Skin epidermis (tissue), 12 donors: Measurements from ENCODE around the gene B4GALNT3.

Experiments
- H3K27ac ChIP-seq, 21 experiments: fragments of 200-600 bp; sonication (generic) in 11 of 21; one replicate each; pipeline ENCODE4 v1.5.0; 2020; ENCODE audit warnings: mild to moderate bottlenecking in 3 of 21, inconsistent platforms in 2 of 21, moderate library complexity in 2 of 21
- H3K4me3 ChIP-seq, 7 experiments: fragments of 200-600 bp; sonication (generic) in 2 of 7; one replicate each; pipeline ENCODE4 v1.5.0; 2020; ENCODE audit warnings: inconsistent platforms in 2 of 7, mild to moderate bottlenecking in 2 of 7, moderate library complexity in 1 of 7

Gene B4GALNT3

DNA sequence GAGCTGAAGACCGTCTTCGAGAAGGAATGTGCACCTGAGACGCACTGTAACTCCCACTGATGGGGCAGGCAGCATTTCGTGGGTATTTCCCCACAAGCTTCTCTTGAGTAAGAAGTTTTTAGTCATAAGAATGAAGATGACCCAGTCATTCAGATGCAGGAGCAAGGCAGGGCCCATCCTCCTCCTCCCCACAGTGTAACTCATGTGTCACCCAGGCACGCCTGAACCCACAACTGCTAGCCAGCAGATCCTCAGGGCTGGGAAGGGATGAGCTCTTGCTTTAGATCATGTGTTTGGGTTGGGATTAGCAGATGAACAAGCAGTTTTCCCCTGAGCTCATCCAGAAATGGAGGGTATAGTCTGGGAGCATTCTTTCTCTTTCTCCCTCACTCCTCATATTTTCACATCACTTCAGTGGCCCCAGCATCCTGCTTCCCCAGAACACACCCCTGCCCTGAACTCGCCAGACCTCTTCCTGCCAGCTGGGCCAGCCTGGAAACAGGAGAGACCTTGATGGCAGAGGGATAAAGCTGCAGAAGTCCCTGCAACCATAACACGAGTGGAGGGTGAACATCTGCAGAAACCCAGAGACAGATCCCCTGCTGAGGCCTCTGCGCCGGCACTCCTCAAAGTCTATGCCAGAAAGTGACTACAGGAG lies 73.3 kb downstream of the B4GALNT3 start:
- Histone ChIP-seq H3K27ac (peak overlapping the region in 18 of 21 experiments; percentile 55 to 84 (median 73)), H3K4me3 (no peak overlapping the region)

DNA sequence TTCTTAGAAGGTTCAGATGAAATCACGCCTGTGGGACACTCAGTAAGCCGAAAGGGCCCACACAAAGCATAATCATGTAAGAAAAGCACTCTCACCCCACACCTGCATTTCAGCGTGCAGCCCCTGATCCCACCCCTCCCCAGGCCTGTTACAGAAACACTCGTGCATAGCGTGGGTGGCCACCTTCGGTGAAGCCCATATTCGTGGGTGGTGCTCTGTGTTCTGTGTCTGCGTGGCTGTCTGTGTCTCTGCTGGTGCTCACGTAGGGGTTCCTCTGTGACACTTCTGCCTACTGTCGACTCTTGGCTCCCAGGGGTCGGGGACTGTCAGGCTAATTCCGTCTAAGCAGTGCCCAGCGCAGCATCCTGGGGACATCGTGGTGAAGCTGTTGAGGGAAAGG lies 74.0 kb downstream of the B4GALNT3 start:
- H3K4me3 ChIP-seq, result no peak overlapping the region
- H3K27ac ChIP-seq, result peak overlapping the region in 18 of 21 experiments; percentile 31 to 84 (median 71)

GRCh38 chr12:534216-534615 lies 74.5 kb downstream of the B4GALNT3 start:
- Histone ChIP-seq H3K27ac (peak overlapping the region in 14 of 21 experiments; percentile 50 to 84 (median 74)), H3K4me3 (no peak overlapping the region)

GRCh38 chr12:535396-535795 lies 75.7 kb downstream of the B4GALNT3 start:
- Histone ChIP-seq H3K4me3 (no peak overlapping the region), H3K27ac (peak overlapping the region in 3 of 21 experiments; percentile 71 to 82 (median 80))

DNA sequence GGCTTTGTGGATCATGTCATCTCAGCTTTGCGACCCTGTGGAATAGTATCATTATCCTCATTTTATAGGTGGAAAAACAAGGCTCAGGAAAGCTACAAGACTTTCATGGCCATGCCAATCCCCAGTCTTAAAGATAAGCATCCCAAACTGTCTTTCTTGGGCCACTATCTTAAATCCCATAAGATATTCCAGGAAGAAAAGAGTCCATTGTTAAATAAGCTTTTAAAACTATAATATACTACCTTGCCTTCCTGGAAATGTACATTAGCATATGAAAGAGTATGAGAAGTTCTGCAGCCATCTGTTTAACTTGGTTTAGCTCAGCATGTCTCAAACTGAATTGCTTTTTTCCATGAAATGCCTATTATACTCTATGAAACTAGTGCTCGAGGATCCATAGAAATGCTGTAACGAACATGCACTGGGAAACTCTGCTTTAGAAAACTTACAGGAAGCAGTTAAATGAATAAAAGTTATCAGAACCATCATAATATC lies 77.1 kb downstream of the B4GALNT3 start:
- Histone ChIP-seq H3K4me3 (no peak overlapping the region), H3K27ac (peak overlapping the region in 3 of 21 experiments; percentile 1 to 51 (median 11))

DNA sequence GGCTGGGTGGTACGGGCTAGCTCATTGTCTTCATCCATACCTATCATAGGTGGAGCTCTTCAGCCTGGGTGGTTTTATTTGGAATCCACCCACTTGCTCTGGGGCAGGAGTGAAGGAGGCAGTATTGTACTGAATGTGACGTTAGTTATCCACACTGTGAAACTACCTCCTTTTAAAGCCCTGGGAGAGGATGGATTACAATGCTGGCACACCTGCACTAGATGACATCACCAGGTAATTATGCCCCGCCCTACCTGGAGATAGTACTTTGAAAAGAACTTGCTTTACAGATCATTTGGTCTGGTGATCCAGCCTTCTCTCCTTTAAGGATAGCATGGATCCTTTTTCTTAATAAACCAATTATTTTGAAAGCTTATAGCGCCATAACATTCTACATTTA lies 78.0 kb downstream of the B4GALNT3 start:
- Histone ChIP-seq H3K27ac (peak overlapping the region in 16 of 21 experiments; percentile 11 to 86 (median 64)), H3K4me3 (no peak overlapping the region)

DNA sequence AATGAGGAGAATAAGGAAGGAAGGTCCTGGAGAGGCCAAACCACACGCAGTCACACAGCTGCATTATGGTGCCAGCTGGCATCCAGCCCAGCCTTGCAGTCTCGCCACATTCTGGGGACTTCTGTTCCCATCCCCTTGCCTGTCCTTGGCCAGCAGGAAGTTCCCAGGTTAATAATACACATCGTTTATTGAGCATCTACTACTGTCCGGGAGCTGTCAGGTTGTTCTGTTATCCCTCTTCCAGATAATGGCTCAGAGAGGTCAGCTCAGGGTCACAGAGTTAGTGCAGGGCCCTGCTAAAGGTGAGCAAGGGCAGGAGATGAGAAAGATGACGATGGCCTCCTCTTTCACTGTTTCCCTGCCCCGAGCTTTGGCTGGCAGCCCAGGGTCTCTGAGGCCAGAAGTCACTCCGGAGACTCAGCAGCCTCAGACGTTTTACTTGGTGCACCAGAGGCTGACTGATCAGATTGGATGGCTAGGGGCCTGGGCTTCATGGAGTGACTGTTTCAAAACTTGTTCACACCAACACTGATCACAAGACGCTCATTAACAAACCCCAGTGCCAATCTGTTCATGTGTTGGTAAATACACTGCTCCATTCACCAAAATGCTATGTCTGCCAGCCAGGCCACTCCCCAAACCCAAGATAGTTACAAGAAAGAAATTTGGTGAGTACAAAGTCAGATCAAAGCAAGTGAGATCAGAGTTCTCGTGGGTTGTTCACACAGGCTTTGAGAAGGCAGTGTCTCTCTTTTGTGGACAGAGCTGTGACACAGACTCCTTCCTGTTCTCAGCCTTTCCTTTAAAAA lies 79.2 kb downstream of the B4GALNT3 start:
- no peak overlapping the region for H3K4me3 ChIP-seq
- H3K27ac ChIP-seq, result peak overlapping the region in 18 of 21 experiments; percentile 6 to 86 (median 64)

GRCh38 chr12:539540-540310 lies 80.0 kb downstream of the B4GALNT3 start:
- Histone ChIP-seq H3K27ac (peak overlapping the region in 18 of 21 experiments; percentile 12 to 86 (median 64)), H3K4me3 (no peak overlapping the region)

DNA sequence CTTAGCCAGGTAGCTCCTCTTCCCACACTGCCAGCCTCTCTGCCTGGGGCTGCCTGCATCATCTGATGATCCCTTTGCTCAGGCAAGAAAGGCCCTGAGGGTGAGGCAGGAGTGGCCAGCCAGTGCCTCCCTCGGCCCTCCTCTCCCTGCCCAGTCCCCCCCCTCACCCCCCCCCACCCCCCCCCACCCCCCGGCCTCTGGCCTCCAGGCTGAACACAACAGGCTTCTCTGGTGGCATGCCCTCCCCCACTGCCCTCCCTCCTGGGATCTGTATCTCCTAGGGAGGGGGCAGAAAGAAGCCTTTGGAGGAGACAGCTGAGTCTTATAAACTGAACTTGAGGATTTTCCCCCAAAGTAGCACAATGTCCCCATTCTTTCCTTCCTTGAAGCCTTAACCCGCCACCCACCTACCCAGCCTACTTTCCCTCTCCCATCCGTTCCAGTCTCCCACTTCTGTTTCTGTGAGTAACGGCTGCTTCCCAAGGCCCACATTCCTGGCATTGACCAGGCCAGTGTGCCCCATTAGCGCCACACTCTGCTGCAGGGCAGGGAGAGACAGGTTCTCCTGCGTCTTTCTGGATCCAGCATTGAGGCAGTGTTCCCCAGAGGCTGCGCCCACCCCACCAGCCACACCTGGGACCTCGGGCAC lies 82.1 kb downstream of the B4GALNT3 start:
- H3K27ac ChIP-seq, result peak overlapping the region in 12 of 21 experiments; percentile 0 to 86 (median 32)
- H3K4me3 ChIP-seq, result no peak overlapping the region

DNA sequence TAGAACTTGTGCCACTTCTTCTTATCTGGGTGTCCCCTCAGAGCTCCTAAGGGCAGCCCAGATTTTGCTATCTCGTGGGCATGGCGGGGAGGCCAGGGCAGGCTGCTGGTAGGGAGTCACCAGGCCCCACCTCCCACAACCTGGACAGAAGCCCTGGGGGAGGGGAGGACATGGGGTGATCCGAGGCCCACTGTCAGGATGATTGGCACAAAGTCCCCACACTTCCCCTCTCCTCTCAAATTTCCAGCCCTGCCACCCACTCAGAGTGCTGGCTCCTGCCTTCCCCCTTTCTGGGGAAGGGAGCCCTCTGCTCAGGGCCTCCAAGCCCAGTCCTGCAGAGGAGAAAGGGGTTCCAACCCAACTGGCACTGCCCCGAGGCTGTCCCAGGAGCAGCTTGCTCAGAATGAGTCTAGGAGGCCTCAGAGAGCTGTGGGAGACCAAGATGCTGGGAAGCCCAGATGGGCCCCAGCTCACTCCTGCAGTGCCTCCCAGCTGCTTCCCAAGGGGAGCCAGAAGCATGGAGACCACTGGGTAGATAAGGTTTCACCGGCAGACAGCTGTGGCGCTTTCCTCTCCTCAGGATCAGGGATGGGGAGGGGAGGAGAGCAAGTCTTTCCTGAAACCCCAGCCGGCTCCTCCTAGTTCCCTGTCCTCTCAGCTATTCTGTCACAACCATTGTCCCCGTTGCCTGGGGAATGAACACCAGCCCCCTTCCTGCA lies 82.8 kb downstream of the B4GALNT3 start:
- H3K4me3 ChIP-seq, result no peak overlapping the region
- H3K27ac ChIP-seq, result peak overlapping the region in 5 of 21 experiments; percentile 11 to 86 (median 35)

- H3K4me3 ChIP-seq, result no peak overlapping the region
- peak overlapping the region in 1 of 21 experiments; percentile 86 for H3K27ac ChIP-seq
Measured at GRCh38 chr12:543114-543451, 83.3 kb downstream of the B4GALNT3 start.

DNA sequence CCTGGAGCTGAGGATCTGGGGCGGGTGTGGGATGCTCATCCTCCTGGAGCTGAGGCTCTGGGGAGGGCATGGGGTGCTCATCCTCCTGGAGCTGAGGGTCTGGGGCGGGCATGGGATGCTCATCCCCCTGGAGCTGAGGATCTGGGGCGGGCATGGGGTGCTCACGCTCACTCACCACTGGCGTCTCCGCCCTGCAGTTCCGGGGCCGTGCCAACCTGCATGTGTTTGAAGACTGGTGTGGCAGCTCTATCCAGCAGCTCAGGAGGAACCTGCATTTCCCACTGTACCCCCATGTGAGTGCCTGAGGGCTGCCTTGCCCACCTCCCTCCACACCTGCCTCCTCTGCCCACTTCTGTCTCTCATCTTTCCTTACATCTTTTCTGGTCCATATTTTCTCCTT lies 84.4 kb downstream of the B4GALNT3 start:
- peak overlapping the region in 1 of 21 experiments; percentile 11 for H3K27ac ChIP-seq
- H3K4me3 ChIP-seq, result no peak overlapping the region

DNA sequence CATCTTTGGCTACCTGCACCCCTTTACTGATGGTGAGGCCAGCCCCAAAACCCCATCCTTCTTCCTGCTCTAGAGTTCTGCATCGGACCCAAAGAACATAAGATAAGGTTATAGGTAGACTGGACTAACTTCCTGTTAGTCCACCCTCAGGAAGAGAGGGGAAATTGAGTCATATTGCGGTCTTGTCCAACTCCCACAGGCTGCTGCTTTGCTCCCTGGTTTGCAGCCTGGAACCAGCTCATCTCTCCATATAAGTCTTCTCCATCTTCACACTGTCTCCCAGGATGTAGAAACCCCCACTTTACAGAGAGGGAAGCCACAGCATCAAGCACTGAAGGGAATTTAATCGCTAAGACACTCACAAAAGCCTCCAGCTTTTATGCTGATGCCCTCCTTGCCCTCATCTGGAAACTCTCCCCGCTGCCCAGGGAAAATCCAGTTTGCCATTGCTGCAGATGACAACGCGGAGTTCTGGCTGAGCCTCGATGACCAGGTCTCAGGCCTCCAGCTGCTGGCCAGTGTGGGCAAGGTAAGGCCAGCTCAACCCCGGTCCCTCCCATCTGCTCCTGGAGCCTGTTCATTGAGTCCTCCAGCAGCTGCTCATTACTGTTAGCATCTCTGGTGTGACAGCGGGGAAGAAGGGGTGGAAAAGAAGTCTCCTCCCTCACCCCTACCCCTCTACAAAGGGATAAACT lies 85.3 kb downstream of the B4GALNT3 start:
- Histone ChIP-seq H3K4me3 (no peak overlapping the region), H3K27ac (no peak overlapping the region)

- no peak overlapping the region for H3K4me3 ChIP-seq
- no peak overlapping the region for H3K27ac ChIP-seq
Measured at GRCh38 chr12:545835-546234, 86.1 kb downstream of the B4GALNT3 start.

DNA sequence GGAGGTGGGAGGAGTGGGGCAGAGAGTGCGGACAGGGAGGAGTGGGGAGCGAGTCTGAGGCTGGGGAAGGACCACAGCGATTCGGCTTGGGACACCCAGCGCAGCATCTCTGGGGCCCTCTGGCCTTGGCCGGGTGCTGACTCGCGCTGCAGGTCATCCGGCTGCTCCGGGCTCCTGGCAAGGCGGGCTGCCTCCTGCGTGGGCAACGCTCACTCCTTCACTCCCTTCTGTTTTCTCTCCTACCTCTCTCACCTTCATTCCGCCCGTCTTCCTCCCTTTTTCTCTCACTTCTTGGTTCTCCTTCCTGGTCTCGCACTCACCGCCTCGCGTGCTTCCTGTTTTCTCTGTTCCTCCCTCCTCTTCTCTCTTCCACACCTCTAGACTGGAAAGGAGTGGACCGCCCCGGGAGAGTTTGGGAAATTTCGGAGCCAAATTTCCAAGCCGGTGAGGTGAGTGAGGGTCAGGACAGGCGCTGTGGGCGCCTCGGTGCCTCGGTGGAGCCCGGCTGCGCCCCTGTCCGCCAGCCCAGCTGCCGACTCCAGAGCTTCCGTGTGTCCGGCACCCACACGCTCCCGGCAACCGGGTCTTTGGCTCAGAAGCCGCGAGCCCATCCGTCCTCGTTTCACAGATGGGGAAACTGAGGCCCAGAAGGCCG lies 86.7 kb downstream of the B4GALNT3 start:
- no peak overlapping the region for H3K4me3 ChIP-seq
- no peak overlapping the region for H3K27ac ChIP-seq

DNA sequence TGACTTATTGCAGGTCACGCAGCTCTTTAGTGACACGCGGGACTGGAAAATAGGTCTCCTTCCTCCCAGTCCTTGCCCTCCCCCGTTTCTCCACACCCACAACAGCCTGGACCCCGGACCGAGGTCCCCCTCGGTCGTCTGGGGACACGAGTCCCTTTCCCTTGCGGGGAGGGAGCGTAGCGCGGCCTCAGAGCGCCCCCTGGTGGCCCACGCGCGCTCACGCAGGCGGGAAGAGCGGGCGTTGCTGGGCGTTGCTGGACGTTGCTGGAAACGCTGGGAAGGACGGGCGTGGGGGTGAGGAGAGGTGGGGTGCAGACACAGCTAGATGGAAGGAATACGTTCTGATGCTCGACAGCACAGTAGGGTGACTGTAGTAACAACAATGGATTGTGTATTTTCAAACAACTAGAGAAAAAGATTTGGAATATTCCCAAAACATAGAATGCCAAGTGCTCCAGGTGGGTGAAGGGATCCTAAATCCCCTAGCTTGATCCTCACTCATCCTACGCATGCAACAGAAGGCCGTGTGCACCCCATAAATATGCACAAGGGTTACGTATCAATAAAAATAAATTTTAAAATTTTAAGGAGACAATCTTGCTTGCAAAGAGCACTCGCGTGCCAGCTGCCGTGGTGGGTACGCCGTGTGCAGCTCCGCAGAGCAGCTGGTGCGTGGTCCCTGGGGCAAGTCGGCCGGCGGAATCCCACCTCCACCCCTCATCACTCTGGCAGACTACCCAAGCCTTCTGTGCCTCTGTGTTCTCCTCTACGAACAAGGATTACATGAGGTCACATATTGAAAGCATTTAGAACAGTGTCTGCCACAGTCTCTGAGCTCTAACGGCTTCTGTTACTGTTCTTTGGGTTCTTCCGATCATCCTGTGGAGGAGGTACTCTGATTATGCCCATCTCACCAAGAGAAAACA lies 87.4 kb downstream of the B4GALNT3 start:
- Histone ChIP-seq H3K27ac (no peak overlapping the region), H3K4me3 (no peak overlapping the region)
